PFSK-1 (cell line): ENCODE data around the gene YIPF1.

Experiments
- FOXP2 ChIP-seq: optimal IDR thresholded peaks from 2 replicates; pipeline ENCODE3; 2011; ENCODE audit warnings: borderline replicate concordance, control low read depth, inconsistent platforms; ENCODE audit not compliant: insufficient read depth; ENCODE audit errors: extremely low read length, extremely low read depth
- POLR2AphosphoS5 ChIP-seq: IDR thresholded peaks from 2 replicates; pipeline ENCODE4 v1.6.1; 2012; ENCODE audit warnings: low read depth, mild to moderate bottlenecking, control low read depth, low read length, moderate library complexity
- SIN3A ChIP-seq: IDR thresholded peaks from 2 replicates; pipeline ENCODE4 v1.6.1; 2012; ENCODE audit warnings: mild to moderate bottlenecking, low read length, moderate library complexity, borderline replicate concordance; ENCODE audit not compliant: insufficient read depth
- TAF1 ChIP-seq: IDR thresholded peaks from 2 replicates; pipeline ENCODE4 v1.6.1; 2012; ENCODE audit warnings: low read length, control low read depth, borderline replicate concordance; ENCODE audit not compliant: insufficient read depth
- TF ChIP-seq, protein P1 (sequence below), 2 experiments: IDR thresholded peaks; 2 replicates each; pipeline versions ENCODE4 v1.6.1 to v1.8.0; 2011 to 2012; ENCODE audit warnings: low read depth in 2 of 2, low read length in 2 of 2, control low read depth in 1 of 2, inconsistent platforms in 1 of 2, mild to moderate bottlenecking in 1 of 2, moderate library complexity in 1 of 2; ENCODE audit not compliant: insufficient read depth in 1 of 2

YIPF1 gene

DNA sequence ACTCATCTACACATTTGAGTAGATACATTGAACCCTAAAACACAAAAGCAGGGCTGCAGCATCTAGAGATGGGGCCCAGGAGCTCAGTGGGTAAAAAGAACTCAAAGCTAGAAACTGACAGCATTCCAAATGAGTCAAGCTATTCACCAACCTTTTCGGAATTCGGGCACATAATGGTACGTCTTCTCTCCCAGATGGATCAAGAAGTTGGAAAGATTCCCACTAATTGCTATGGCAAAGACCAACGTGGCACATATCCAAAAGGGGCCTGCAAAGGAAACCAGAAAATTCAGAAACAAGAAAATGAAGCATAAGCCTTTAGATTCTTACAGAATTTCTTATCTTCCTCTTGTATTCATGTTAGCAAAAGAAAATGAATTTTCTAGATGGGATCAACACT, 18.4 kb downstream of the YIPF1 start:
- no peak for TF ChIP-seq FOXP2
- no peak for TF ChIP-seq TAF1
- no peak for TF ChIP-seq POLR2AphosphoS5
- TF ChIP-seq, protein P1, sequence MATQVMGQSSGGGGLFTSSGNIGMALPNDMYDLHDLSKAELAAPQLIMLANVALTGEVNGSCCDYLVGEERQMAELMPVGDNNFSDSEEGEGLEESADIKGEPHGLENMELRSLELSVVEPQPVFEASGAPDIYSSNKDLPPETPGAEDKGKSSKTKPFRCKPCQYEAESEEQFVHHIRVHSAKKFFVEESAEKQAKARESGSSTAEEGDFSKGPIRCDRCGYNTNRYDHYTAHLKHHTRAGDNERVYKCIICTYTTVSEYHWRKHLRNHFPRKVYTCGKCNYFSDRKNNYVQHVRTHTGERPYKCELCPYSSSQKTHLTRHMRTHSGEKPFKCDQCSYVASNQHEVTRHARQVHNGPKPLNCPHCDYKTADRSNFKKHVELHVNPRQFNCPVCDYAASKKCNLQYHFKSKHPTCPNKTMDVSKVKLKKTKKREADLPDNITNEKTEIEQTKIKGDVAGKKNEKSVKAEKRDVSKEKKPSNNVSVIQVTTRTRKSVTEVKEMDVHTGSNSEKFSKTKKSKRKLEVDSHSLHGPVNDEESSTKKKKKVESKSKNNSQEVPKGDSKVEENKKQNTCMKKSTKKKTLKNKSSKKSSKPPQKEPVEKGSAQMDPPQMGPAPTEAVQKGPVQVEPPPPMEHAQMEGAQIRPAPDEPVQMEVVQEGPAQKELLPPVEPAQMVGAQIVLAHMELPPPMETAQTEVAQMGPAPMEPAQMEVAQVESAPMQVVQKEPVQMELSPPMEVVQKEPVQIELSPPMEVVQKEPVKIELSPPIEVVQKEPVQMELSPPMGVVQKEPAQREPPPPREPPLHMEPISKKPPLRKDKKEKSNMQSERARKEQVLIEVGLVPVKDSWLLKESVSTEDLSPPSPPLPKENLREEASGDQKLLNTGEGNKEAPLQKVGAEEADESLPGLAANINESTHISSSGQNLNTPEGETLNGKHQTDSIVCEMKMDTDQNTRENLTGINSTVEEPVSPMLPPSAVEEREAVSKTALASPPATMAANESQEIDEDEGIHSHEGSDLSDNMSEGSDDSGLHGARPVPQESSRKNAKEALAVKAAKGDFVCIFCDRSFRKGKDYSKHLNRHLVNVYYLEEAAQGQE (IDR thresholded peaks at IDR 0.05; ENCODE audit: insufficient read depth in 1 of 2, low read depth in 2 of 2, low read length in 2 of 2), result no peak
- no peak for TF ChIP-seq SIN3A

DNA sequence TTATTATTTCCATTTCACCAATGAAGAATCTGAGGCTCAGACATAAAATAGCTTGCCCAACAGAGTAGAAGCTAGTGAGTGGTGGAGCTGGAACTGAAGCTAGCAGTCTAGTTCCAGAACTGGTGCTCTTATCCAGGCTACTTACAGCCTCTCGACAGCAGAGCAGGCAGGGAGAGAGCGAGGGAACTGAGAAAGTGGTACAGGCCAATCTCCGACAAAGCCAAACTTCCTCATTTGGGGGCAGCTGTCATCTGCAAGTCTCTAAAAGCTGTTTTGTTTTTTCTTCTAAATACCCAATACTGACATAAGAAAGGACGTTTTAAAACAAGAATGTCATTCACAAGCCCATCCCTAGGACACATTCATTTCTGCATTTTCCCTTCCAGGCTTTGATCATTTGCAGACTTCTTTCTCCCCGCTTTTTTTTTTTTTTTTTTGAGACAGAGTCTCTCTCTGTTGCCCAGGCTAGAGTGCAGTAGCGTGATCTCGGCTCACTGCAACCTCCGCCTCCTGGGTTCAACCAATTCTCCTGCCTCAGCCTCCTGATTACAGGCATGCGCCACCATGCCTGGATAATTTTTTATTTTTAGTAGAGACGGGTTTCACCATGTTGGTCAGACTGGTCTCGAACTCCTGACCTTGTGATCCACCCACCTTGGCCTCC, 20.0 kb downstream of the YIPF1 start:
- TF ChIP-seq, protein P1 (IDR thresholded peaks at IDR 0.05; ENCODE audit: insufficient read depth in 1 of 2, low read depth in 2 of 2, low read length in 2 of 2), result no peak
- TF ChIP-seq TAF1 (no peak), FOXP2 (no peak), POLR2AphosphoS5 (no peak), SIN3A (no peak)

GRCh38 chr1:53868565-53868964, 21.0 kb downstream of the YIPF1 start:
- TF ChIP-seq SIN3A (no peak), FOXP2 (no peak), POLR2AphosphoS5 (no peak), TAF1 (no peak)
- TF ChIP-seq, protein P1 (IDR thresholded peaks at IDR 0.05; ENCODE audit: insufficient read depth in 1 of 2, low read depth in 2 of 2, low read length in 2 of 2), result no peak

DNA sequence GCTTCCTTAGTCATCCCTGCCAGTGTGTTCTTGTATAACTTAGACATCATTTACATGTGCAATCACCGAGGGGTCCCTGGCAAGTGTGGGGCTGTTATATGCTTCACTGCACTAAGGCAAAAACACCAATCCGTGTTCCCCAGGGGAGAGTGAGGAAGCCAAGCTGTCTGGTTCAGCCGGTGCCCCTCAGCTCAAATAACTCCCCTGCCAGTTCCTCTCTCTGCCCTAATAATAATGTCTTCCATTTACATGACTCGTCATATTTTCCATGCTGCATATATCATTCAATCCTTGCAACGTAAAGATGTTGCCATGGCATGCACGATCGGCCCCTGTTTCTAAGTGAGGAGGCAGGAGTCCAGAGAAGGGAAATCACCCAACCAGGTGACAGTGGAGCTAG, 27.1 kb downstream of the YIPF1 start:
- no peak for TF ChIP-seq FOXP2
- TF ChIP-seq, protein P1 (IDR thresholded peaks at IDR 0.05; ENCODE audit: insufficient read depth in 1 of 2, low read depth in 2 of 2, low read length in 2 of 2), result no peak
- no peak for TF ChIP-seq POLR2AphosphoS5
- no peak for TF ChIP-seq TAF1
- TF ChIP-seq SIN3A, result no peak

DNA sequence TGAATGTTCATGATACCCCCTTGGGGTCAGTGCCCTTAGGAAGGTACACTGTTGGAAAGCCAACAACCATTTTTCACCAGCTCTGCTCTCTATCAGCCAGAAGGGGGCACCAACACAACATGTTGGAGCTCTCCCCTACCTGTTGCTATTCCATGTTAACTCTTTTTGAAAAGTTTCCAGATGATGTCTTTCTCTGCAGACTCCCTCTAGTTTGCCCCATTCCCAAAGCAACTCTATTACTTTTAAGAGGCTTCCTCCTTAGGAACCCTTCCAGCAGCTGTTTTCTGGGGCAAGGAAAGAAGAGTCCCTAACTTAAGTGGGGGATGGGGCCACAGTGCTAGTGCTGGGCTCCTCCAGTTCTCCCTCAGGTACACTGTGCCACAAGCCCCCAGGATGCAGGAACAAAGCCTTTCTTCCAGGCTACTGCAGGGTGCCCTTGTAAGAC, 28.6 kb downstream of the YIPF1 start:
- TF ChIP-seq, protein P1 (IDR thresholded peaks at IDR 0.05; ENCODE audit: insufficient read depth in 1 of 2, low read depth in 2 of 2, low read length in 2 of 2), result no peak
